Stomach (tissue), 9 donors: ENCODE measurements around the gene FKBP6. TPM values are rescaled to one million over a fixed set of nuclear protein-coding genes. Genes with fewer than 3 reads are reported as not detected.

ENCODE experiments used
- DNase-seq, 2 donors: peaks; one replicate each; pipeline versions ENCODE4 v3.0.0 to v3.0.0-alpha.2; 2013 to 2019
- H3K27ac ChIP-seq, 5 donors: fragments of 200-600 bp in 4 of 5; sonication (generic) in 4 of 5; one replicate each; pipeline ENCODE4 v1.5.1; 2013 to 2019; ENCODE audit warnings: mild to moderate bottlenecking in 1 of 5, moderate library complexity in 1 of 5
- H3K27me3 ChIP-seq, 3 donors: fragments of 200-600 bp; sonication (generic); one replicate each; pipeline ENCODE4 v1.5.1; 2017 to 2019; ENCODE audit warnings: mixed run types in 1 of 3
- H3K36me3 ChIP-seq, 4 donors: fragments of 200-600 bp; sonication (generic); 1 replicate in 3 of 4; 2 replicates in 1 of 4; pipeline ENCODE4 v1.5.1; 2016 to 2019
- H3K4me1 ChIP-seq, 4 donors: fragments of 200-600 bp; sonication (generic); one replicate each; pipeline ENCODE4 v1.5.1; 2016 to 2019
- H3K4me3 ChIP-seq, 4 donors: fragments of 200-600 bp; sonication (generic) in 3 of 4; one replicate each; pipeline ENCODE4 v1.5.1; 2016 to 2019; ENCODE audit warnings: mild to moderate bottlenecking in 1 of 4
- H3K9me3 ChIP-seq, 4 donors: fragments of 200-600 bp; sonication (generic); one replicate each; pipeline ENCODE4 v1.5.1; 2016 to 2019
- EP300 ChIP-seq: sonication (generic); formaldehyde crosslinking; IDR thresholded peaks from one replicate; pipeline ENCODE4 v1.6.1; 2017; ENCODE audit warnings: antibody characterized with exemption
- POLR2A ChIP-seq, 4 donors: fragments of 450-650 bp; IDR thresholded peaks; one replicate each; pipeline ENCODE4 v1.6.1; 2016; ENCODE audit warnings: antibody characterized with exemption in 4 of 4, control low read depth in 2 of 4, mild to moderate bottlenecking in 1 of 4, moderate library complexity in 1 of 4
- POLR2AphosphoS5 ChIP-seq, 3 donors: sonication (generic); formaldehyde crosslinking; IDR thresholded peaks; one replicate each; pipeline ENCODE4 v1.6.1; 2016; ENCODE audit warnings: antibody characterized with exemption in 3 of 3
- WGBS, 5 donors: extraction: QIAGEN DNeasy Blood & Tissue Kit in 3 of 5; methylation state at CpG; one replicate each; pipeline versions ENCODE4 v1.1.5 to v1.1.7; 2013 to 2018; 5-methylcytosine and 5-hydroxymethylcytosine counted together
- intact Hi-C: fragments of 100-400 bp; cut with DNase I; formaldehyde crosslinking; loops from one replicate; pipeline ENCODE4 v1.15.1; 2023; ENCODE audit warnings: low total_unique reads
- polyA plus RNA-seq, 3 donors: library from polyadenylated mRNA; stranded (reverse); fragments of 200-250 nt; gene quantifications; one replicate each; pipeline ENCODE4 v1.2.3, GENCODE V29; 2013
- total RNA-seq, 5 donors: library from RNA; depleted of rRNA; stranded (reverse); fragments of >200 nt; gene quantifications; one replicate each; pipeline versions ENCODE4 v1.1.0 to v1.2.3, GENCODE V29; 2014 to 2016
- TF ChIP-seq, protein P1 (sequence below), 7 experiments: fragments of 450-650 bp in 4 of 7; fragments of 200-600 bp in 3 of 7; sonication (generic) in 3 of 7; IDR thresholded peaks; one replicate each; pipeline ENCODE4 v1.5.1; 2016 to 2019; ENCODE audit warnings: antibody characterized with exemption in 7 of 7, control low read depth in 2 of 7, mild to moderate bottlenecking in 1 of 7
- donor health status: healthy with polysubstance abuse.
- donor health status: Bipolar disorder and iron deficiency.
- donor health status: healthy.

Gene FKBP6
- total and polyA plus RNA-seq, 8 donors = 0.10 TPM; not detected in 7

GRCh38 chr7:73338321-73338720 is 10.4 kb downstream of the FKBP6 start:
- TF ChIP-seq EP300 = no peak
- intact Hi-C loops = no loop called here

DNA sequence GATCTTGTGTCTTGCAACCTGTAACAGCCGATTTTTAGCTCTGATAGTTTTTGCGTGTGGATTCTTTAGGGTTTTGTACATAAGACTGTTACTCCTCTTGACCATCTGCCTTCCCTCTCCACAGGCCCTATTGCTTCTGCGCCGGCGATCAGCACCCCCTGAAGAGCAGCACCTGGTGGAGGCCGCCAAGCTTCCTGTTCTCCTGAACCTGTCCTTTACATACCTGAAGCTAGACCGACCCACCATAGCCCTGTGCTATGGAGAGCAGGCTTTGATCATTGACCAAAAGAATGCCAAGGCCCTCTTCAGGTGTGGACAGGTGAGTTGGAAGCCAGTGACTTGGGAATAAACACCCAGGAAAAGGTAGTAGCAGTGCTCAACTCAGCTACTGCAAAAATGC is 12.6 kb downstream of the FKBP6 start:
- no peak for TF ChIP-seq EP300
- TF ChIP-seq, protein P1, sequence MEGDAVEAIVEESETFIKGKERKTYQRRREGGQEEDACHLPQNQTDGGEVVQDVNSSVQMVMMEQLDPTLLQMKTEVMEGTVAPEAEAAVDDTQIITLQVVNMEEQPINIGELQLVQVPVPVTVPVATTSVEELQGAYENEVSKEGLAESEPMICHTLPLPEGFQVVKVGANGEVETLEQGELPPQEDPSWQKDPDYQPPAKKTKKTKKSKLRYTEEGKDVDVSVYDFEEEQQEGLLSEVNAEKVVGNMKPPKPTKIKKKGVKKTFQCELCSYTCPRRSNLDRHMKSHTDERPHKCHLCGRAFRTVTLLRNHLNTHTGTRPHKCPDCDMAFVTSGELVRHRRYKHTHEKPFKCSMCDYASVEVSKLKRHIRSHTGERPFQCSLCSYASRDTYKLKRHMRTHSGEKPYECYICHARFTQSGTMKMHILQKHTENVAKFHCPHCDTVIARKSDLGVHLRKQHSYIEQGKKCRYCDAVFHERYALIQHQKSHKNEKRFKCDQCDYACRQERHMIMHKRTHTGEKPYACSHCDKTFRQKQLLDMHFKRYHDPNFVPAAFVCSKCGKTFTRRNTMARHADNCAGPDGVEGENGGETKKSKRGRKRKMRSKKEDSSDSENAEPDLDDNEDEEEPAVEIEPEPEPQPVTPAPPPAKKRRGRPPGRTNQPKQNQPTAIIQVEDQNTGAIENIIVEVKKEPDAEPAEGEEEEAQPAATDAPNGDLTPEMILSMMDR (IDR thresholded peaks at IDR 0.05) = no peak
- TF ChIP-seq POLR2A (IDR thresholded peaks at IDR 0.05) = no peak
- TF ChIP-seq POLR2AphosphoS5 (IDR thresholded peaks at IDR 0.05) = no peak
- Histone ChIP-seq H3K27me3 (peaks cover 0 to 8% (median 0%) of the 10 kb centered on the region in 3 donors), H3K9me3 (no peaks in the 10 kb centered on the region), H3K36me3 (no peaks in the 10 kb centered on the region), H3K4me1 (peaks cover 0 to 10% (median 0%) of the 10 kb centered on the region in 4 donors), H3K4me3 (no peak overlapping the region), H3K27ac (no peak overlapping the region)
- intact Hi-C loops = no loop called here
- 74 to 81% (median 79%) methylated on average over 7 of the region's 7 CpGs for WGBS, 5 donors
- no peak for DNase-seq

More at GRCh38 chr7:73338321-73338720, 10.4 kb downstream of the FKBP6 start:
- peaks cover 0 to 8% (median 0%) of the 10 kb centered on the region in 3 donors for H3K27me3 ChIP-seq
- peaks cover 0 to 10% (median 0%) of the 10 kb centered on the region in 4 donors for H3K4me1 ChIP-seq
- no peak overlapping the region for H3K27ac ChIP-seq
- DNase-seq = peak in 1 of 2 donors; percentile 35
- H3K9me3 ChIP-seq = no peaks in the 10 kb centered on the region
- no peaks in the 10 kb centered on the region for H3K36me3 ChIP-seq
- H3K4me3 ChIP-seq = no peak overlapping the region
- WGBS, 5 donors = 62 to 75% (median 68%) methylated on average over 10 of the region's 10 CpGs

DNA sequence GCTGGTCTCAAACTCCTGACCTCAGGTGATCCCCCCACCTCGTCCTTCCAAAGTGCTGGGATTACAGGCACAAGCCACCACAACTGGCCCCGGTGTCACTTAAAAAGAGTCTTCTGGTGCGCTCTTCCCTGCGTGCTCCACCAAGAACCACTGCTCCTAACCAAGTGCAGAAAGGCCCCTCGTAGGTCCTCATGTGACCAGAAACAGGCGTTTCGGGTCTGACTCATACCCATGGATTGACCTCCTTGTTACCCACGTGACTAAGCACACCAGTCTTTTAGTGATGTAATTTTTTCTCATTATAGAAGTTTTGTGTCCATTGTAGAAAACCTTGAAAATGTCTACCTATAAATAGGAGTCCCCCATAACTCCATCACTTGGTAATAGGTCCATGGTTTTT is 13.9 kb downstream of the FKBP6 start:
- Histone ChIP-seq H3K9me3 (no peaks in the 10 kb centered on the region), H3K4me1 (peaks cover 0 to 10% (median 0%) of the 10 kb centered on the region in 4 donors), H3K27ac (no peak overlapping the region), H3K4me3 (no peak overlapping the region), H3K27me3 (peaks cover 0 to 8% (median 0%) of the 10 kb centered on the region in 3 donors), H3K36me3 (no peaks in the 10 kb centered on the region)
- no peak for DNase-seq
- WGBS, 5 donors = 53 to 63% (median 56%) methylated on average over 8 of the region's 8 CpGs
- TF ChIP-seq POLR2AphosphoS5 (IDR thresholded peaks at IDR 0.05) (no peak), POLR2A (IDR thresholded peaks at IDR 0.05) (no peak), EP300 (no peak)
- TF ChIP-seq, protein P1 (IDR thresholded peaks at IDR 0.05) = no peak
- intact Hi-C loops = no loop called here

DNA sequence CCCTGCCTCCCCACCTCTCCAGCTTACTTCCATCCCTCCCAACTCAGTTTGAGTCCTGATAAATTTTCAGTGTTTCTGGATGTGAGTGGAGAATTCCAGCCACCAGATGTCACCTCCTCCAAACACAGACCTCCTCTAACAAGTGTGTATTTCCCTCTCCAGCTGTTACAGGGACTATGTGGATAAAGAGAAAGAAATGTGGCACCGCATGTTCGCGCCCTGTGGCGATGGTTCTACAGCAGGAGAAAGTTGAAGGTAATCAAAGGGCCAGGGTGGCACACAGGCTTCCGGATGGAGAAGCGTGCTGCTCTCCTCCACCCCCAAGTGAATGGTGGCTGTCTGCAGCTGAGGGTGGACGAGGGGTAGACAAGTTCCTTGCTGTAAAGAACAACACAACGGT is 14.7 kb downstream of the FKBP6 start:
- H3K4me3 ChIP-seq = no peak overlapping the region
- no peaks in the 10 kb centered on the region for H3K9me3 ChIP-seq
- H3K27ac ChIP-seq = no peak overlapping the region
- intact Hi-C loops = no loop called here
- H3K27me3 ChIP-seq = peaks cover 0 to 8% (median 0%) of the 10 kb centered on the region in 3 donors
- no peaks in the 10 kb centered on the region for H3K36me3 ChIP-seq
- no peak for TF ChIP-seq EP300
- TF ChIP-seq, protein P1 (IDR thresholded peaks at IDR 0.05) = peak in 5 of 7 experiments; percentile 29 to 55 (median 31)
- WGBS, 5 donors = 18 to 39% (median 33%) methylated on average over 8 of the region's 8 CpGs
- peak; percentile 29 to 84 for DNase-seq
- H3K4me1 ChIP-seq = peaks cover 0 to 10% (median 0%) of the 10 kb centered on the region in 4 donors

DNA sequence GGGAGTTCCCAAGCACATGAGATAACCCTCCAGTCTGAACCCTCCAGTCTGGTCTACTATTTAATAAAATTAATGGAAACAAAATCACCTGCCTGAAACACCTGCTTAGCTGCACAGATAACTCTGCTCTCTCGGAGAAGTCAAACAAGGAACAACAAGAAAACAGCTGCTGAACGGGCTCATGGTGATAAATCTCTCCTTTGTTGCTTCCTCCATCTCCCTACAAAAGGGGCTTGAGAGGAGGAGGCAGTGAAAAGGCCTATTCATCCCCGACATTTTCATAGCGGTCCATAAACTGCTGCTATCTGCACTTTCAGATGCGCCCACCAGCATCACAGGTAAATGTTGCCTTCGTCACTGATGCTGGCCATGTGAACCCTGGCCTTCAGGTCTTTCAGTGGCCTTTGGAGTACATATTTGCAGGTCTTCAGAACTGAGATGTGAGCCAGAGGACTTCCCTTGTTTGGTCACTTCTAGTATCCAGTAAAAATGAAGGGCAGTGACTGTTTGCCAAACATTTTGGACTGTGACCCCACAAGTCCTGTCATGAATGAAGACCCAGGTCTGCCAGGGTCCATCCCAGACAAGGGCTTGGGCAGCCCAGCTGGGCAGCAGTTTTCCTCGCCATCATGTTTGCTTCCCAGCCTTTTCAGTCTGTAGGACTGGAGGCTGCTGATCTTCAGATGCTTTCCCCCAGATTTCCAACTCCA is 15.9 kb downstream of the FKBP6 start:
- intact Hi-C loops = no loop called here
- Histone ChIP-seq H3K4me3 (no peak overlapping the region), H3K27me3 (peaks cover 0 to 8% (median 0%) of the 10 kb centered on the region in 3 donors), H3K36me3 (no peaks in the 10 kb centered on the region), H3K4me1 (peaks cover 0 to 10% (median 0%) of the 10 kb centered on the region in 4 donors), H3K27ac (no peak overlapping the region), H3K9me3 (no peaks in the 10 kb centered on the region)
- 70 to 88% (median 78%) methylated on average over 7 of the region's 7 CpGs for WGBS, 5 donors
- TF ChIP-seq POLR2AphosphoS5 (IDR thresholded peaks at IDR 0.05) (no peak), POLR2A (IDR thresholded peaks at IDR 0.05) (no peak), EP300 (no peak)
- TF ChIP-seq, protein P1 (IDR thresholded peaks at IDR 0.05) = no peak
- no peak for DNase-seq
